Mesenchymal stem cell (in vitro differentiated cells and primary cell): ENCODE results near the gene SLC9A5.
A peak's percentile ranks its signal among the peaks of the same experiment; 100 is the strongest.

Experiments
- DNase-seq: peaks from one replicate; pipeline ENCODE4 v3.0.0-alpha.2; 2013
- H2AFZ ChIP-seq: one replicate; pipeline ENCODE4 v1.6.1; 2013; ENCODE audit warnings: low read depth, mild to moderate bottlenecking, control low read depth, inconsistent platforms, low read length, moderate library complexity
- H2AK5ac ChIP-seq: 2 replicates; pipeline ENCODE4 v1.6.1; 2013; ENCODE audit warnings: low read length, moderate library complexity, mild to moderate bottlenecking, inconsistent platforms; ENCODE audit not compliant: severe bottlenecking
- H2BK120ac ChIP-seq: one replicate; pipeline ENCODE4 v1.6.1; 2013; ENCODE audit warnings: low read depth, mild to moderate bottlenecking, inconsistent platforms, low read length, moderate library complexity
- H2BK12ac ChIP-seq, 2 experiments: one replicate each; pipeline ENCODE4 v1.6.1; 2013; ENCODE audit warnings: inconsistent platforms in 2 of 2, low read length in 2 of 2, mild to moderate bottlenecking in 2 of 2, moderate library complexity in 2 of 2, control low read depth in 1 of 2
- H2BK15ac ChIP-seq: one replicate; pipeline ENCODE4 v1.6.1; 2013; ENCODE audit warnings: mild to moderate bottlenecking, low read depth, inconsistent platforms; ENCODE audit not compliant: poor library complexity, severe bottlenecking
- H2BK5ac ChIP-seq: 2 replicates; pipeline ENCODE4 v1.6.1; 2013; ENCODE audit warnings: low read depth, mild to moderate bottlenecking, low read length, control low read depth, inconsistent platforms; ENCODE audit not compliant: poor library complexity, severe bottlenecking
- H3K14ac ChIP-seq, 2 experiments: one replicate each; pipeline ENCODE4 v1.6.1; 2013; ENCODE audit warnings: inconsistent platforms in 2 of 2, low read length in 2 of 2, control low read depth in 1 of 2, mild to moderate bottlenecking in 1 of 2, moderate library complexity in 1 of 2
- H3K18ac ChIP-seq, 2 experiments: one replicate each; pipeline ENCODE4 v1.6.1; 2013; ENCODE audit warnings: inconsistent platforms in 2 of 2, low read length in 2 of 2, control low read depth in 1 of 2, low read depth in 1 of 2, mild to moderate bottlenecking in 1 of 2
- H3K23ac ChIP-seq, 2 experiments: one replicate each; pipeline ENCODE4 v1.6.1; 2013; ENCODE audit warnings: inconsistent platforms in 2 of 2, low read length in 2 of 2, mild to moderate bottlenecking in 2 of 2, moderate library complexity in 2 of 2, control low read depth in 1 of 2
- H3K27ac ChIP-seq: 2 replicates; pipeline ENCODE4 v1.5.1; 2013; ENCODE audit warnings: mild to moderate bottlenecking, moderate library complexity, low read length, control low read depth, inconsistent platforms; ENCODE audit not compliant: poor library complexity, severe bottlenecking
- H3K27me3 ChIP-seq, 2 experiments: 2 replicates each; pipeline versions ENCODE4 v1.6.1 to v1.7.0; 2013; ENCODE audit warnings: low read length in 2 of 2, mild to moderate bottlenecking in 2 of 2, moderate library complexity in 2 of 2, control low read depth in 1 of 2, inconsistent platforms in 1 of 2; ENCODE audit not compliant: control insufficient read depth in 1 of 2, insufficient read depth in 1 of 2
- H3K36me3 ChIP-seq, 2 experiments: 2 replicates each; pipeline versions ENCODE4 v1.6.1 to v1.7.0; 2013; ENCODE audit warnings: low read length in 2 of 2, control low read depth in 1 of 2, inconsistent platforms in 1 of 2, low read depth in 1 of 2, mild to moderate bottlenecking in 1 of 2; ENCODE audit not compliant: insufficient read depth in 2 of 2, control insufficient read depth in 1 of 2
- H3K4ac ChIP-seq, 2 experiments: one replicate each; pipeline ENCODE4 v1.6.1; 2013; ENCODE audit warnings: inconsistent platforms in 2 of 2, low read length in 2 of 2, mild to moderate bottlenecking in 2 of 2, moderate library complexity in 2 of 2, control low read depth in 1 of 2, low read depth in 1 of 2
- H3K4me1 ChIP-seq: 2 replicates; pipeline ENCODE4 v1.6.1; 2013; ENCODE audit warnings: low read depth, low read length, control low read depth; ENCODE audit not compliant: control insufficient read depth, insufficient read depth
- H3K4me2 ChIP-seq: 2 replicates; pipeline ENCODE4 v1.6.1; 2013; ENCODE audit warnings: low read length, mild to moderate bottlenecking, inconsistent platforms; ENCODE audit not compliant: poor library complexity, severe bottlenecking
- H3K4me3 ChIP-seq, 2 experiments: 2 replicates each; pipeline versions ENCODE4 v1.5.1 to v1.7.0; 2013; ENCODE audit warnings: low read length in 2 of 2, mild to moderate bottlenecking in 2 of 2, control low read depth in 1 of 2, low read depth in 1 of 2; ENCODE audit not compliant: insufficient read depth in 1 of 2
- H3K79me1 ChIP-seq: replicated peaks from 2 replicates; pipeline ENCODE4 v1.6.1; 2013; ENCODE audit warnings: mild to moderate bottlenecking, control low read depth, low read length, inconsistent platforms; ENCODE audit not compliant: poor library complexity, severe bottlenecking
- H3K9ac ChIP-seq: 2 replicates; pipeline ENCODE4 v1.7.0; 2013; ENCODE audit warnings: mild to moderate bottlenecking, low read length, moderate library complexity
- H3K9me3 ChIP-seq: 2 replicates; pipeline ENCODE4 v1.7.0; 2013; ENCODE audit warnings: mild to moderate bottlenecking, low read length; ENCODE audit not compliant: control insufficient read depth
- H4K8ac ChIP-seq: one replicate; pipeline ENCODE4 v1.6.1; 2013; ENCODE audit warnings: inconsistent platforms, mild to moderate bottlenecking, low read length, moderate library complexity
- H4K91ac ChIP-seq: one replicate; pipeline ENCODE4 v1.6.1; 2013; ENCODE audit warnings: mild to moderate bottlenecking, low read length, inconsistent platforms
- WGBS: methylation state at CpG from one replicate; pipeline ENCODE4 v1.1.7; 2013; ENCODE audit warnings: mixed read lengths; 5-methylcytosine and 5-hydroxymethylcytosine counted together

The SLC9A5 gene

GRCh38 chr16:67244387-67245185 lies 4.2 kb upstream of the SLC9A5 start:
- peaks cover 0 to 5% of the 10 kb centered on the region in 2 experiments for H3K27me3 ChIP-seq
- peak overlapping the region; percentile 19 for H3K4me2 ChIP-seq
- peak overlapping the region; percentile 88 for H4K91ac ChIP-seq
- H3K4me1 ChIP-seq, result peaks cover 65% of the 10 kb centered on the region
- H4K8ac ChIP-seq, result peak overlapping the region; percentile 73
- peak; percentile 97 for DNase-seq
- H3K36me3 ChIP-seq, result peaks cover 8 to 16% of the 10 kb centered on the region in 2 experiments
- H3K27ac ChIP-seq, result peak overlapping the region; percentile 81
- peak overlapping the region; percentile 84 to 95 for H3K4ac ChIP-seq
- H2BK12ac ChIP-seq, result peak overlapping the region; percentile 57 to 96
- peaks cover 11% of the 10 kb centered on the region for H3K79me1 ChIP-seq
- no peaks in the 10 kb centered on the region for H3K9me3 ChIP-seq
- no peak overlapping the region for H3K23ac ChIP-seq
- peak overlapping the region in 1 of 2 experiments; percentile 94 for H3K4me3 ChIP-seq
- peak overlapping the region; percentile 91 for H3K9ac ChIP-seq
- H3K14ac ChIP-seq, result peak overlapping the region in 1 of 2 experiments; percentile 14
- peak overlapping the region; percentile 79 to 87 for H3K18ac ChIP-seq
- 7% methylated on average over 4 of the region's 5 CpGs for WGBS
- H2BK5ac ChIP-seq, result peak overlapping the region; percentile 3
- H2AK5ac ChIP-seq, result peak overlapping the region; percentile 92
- peak overlapping the region; percentile 87 for H2BK120ac ChIP-seq
- peak overlapping the region; percentile 82 for H2BK15ac ChIP-seq
- H2AFZ ChIP-seq, result no peak overlapping the region

GRCh38 chr16:67245186-67245585 lies 3.6 kb upstream of the SLC9A5 start:
- 69% methylated on average over 4 of the region's 4 CpGs for WGBS
- peak overlapping the region; percentile 62 for H4K8ac ChIP-seq
- H3K4ac ChIP-seq, result peak overlapping the region; percentile 82 to 95

GRCh38 chr16:67245674-67246080 lies 3.1 kb upstream of the SLC9A5 start:
- Histone ChIP-seq H2BK15ac (peak overlapping the region; percentile 60), H2BK5ac (peak overlapping the region; percentile 61)

More at GRCh38 chr16:67245186-67245585, 3.6 kb upstream of the SLC9A5 start:
- Histone ChIP-seq H2AFZ (no peak overlapping the region), H3K4me1 (peaks cover 66% of the 10 kb centered on the region), H3K9me3 (no peaks in the 10 kb centered on the region), H3K27ac (peak overlapping the region; percentile 94), H4K91ac (peak overlapping the region; percentile 87), H2BK5ac (no peak overlapping the region), H3K18ac (peak overlapping the region; percentile 67 to 87), H3K79me1 (peaks cover 8% of the 10 kb centered on the region), H2BK12ac (peak overlapping the region; percentile 49 to 86), H2BK15ac (peak overlapping the region; percentile 64), H3K36me3 (peaks cover 7 to 10% of the 10 kb centered on the region in 2 experiments), H3K23ac (no peak overlapping the region), H2BK120ac (peak overlapping the region; percentile 96), H3K27me3 (peaks cover 0 to 9% of the 10 kb centered on the region in 2 experiments), H3K9ac (peak overlapping the region; percentile 91), H2AK5ac (peak overlapping the region; percentile 92), H3K4me3 (peak overlapping the region in 1 of 2 experiments; percentile 94), H3K4me2 (no peak overlapping the region), H3K14ac (no peak overlapping the region)
- DNase-seq, result no peak

More at GRCh38 chr16:67245674-67246080, 3.1 kb upstream of the SLC9A5 start:
- Histone ChIP-seq H2BK12ac (peak overlapping the region; percentile 30 to 49), H3K4me3 (peak overlapping the region; percentile 84 to 94), H3K27me3 (peaks cover 0 to 9% of the 10 kb centered on the region in 2 experiments), H3K9me3 (no peaks in the 10 kb centered on the region), H3K79me1 (peaks cover 8% of the 10 kb centered on the region), H3K18ac (peak overlapping the region; percentile 67 to 92), H3K4me1 (peaks cover 63% of the 10 kb centered on the region), H3K4me2 (peak overlapping the region; percentile 94), H4K8ac (peak overlapping the region; percentile 83), H3K14ac (peak overlapping the region in 1 of 2 experiments; percentile 0), H3K9ac (peak overlapping the region; percentile 91), H3K27ac (peak overlapping the region; percentile 94), H2AFZ (no peak overlapping the region), H3K23ac (no peak overlapping the region), H3K36me3 (peaks cover 7 to 10% of the 10 kb centered on the region in 2 experiments), H3K4ac (peak overlapping the region; percentile 84 to 95), H4K91ac (peak overlapping the region; percentile 96), H2AK5ac (peak overlapping the region; percentile 60), H2BK120ac (peak overlapping the region; percentile 96)
- DNase-seq, result no peak
- 9% methylated on average over 7 of the region's 8 CpGs for WGBS
